WERI-Rb-1 (cell line): ENCODE measurements around the gene CIBAR2.
"Not testable (repeated sequence)": the region's sequence is repeated elsewhere in the genome, so short reads cannot be mapped to it uniquely, and the experiment has no call there.

Experiments used
- DNase-seq: peaks from one replicate; pipeline ENCODE4 v3.0.0-alpha.2; 2020
- H3K27ac ChIP-seq: fragments of 250-450 bp; sonication (Bioruptor Pico); 2 replicates; pipeline ENCODE4 v1.5.1; 2020; ENCODE audit warnings: mild to moderate bottlenecking, moderate library complexity
- H3K27me3 ChIP-seq: fragments of 250-450 bp; sonication (Bioruptor Pico); 2 replicates; pipeline ENCODE4 v1.5.1; 2021; ENCODE audit warnings: mild to moderate bottlenecking, low read depth, moderate library complexity; ENCODE audit not compliant: insufficient read depth, severe bottlenecking
- H3K36me3 ChIP-seq: fragments of 250-450 bp; sonication (Bioruptor Pico); 2 replicates; pipeline ENCODE4 v1.5.1; 2020; ENCODE audit warnings: mild to moderate bottlenecking, moderate library complexity
- H3K4me3 ChIP-seq: 2 replicates; pipeline ENCODE4 v1.5.1; 2011; ENCODE audit warnings: low read depth, mild to moderate bottlenecking, control low read depth, low read length
- H3K9me3 ChIP-seq: fragments of 250-450 bp; sonication (Bioruptor Pico); 2 replicates; pipeline ENCODE4 v1.5.1; 2021; ENCODE audit warnings: mild to moderate bottlenecking, moderate library complexity; ENCODE audit not compliant: severe bottlenecking
- TF ChIP-seq, protein P1 (sequence below): IDR thresholded peaks from 2 replicates; pipeline ENCODE4 v1.5.1; 2011; ENCODE audit warnings: low read depth, mild to moderate bottlenecking, control low read depth, inconsistent platforms, low read length

Gene CIBAR2

DNA sequence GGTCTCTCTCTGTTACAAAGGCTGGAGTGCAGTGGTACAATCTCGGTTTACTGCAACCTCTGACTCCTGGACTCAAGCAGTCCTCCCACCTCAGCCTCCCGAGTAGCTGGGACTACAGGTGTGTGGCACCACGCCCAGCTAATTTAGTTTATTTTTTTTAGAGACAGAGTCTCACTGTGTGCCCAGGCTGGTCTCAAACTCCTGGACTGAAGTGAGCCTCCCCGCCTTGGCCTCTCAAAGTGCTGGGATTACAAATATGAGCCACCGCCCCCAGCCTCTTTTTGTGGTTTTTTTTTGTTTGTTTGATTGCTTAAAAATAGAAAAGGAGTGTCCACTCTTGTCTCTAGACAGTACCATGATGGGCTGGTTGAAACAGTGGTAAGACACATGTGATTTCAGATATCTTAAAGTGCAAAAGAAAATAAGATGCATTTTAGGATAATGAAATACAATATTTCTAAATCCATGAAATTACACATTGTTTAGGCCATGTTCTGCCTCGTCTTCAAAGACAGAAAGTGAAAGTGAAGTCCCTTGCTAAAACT is 57.3 kb downstream of the CIBAR2 start:
- no peaks in the 10 kb centered on the region for H3K27me3 ChIP-seq
- H3K4me3 ChIP-seq: no peak overlapping the region
- H3K9me3 ChIP-seq: no peaks in the 10 kb centered on the region
- H3K36me3 ChIP-seq: no peaks in the 10 kb centered on the region
- TF ChIP-seq, protein P1, sequence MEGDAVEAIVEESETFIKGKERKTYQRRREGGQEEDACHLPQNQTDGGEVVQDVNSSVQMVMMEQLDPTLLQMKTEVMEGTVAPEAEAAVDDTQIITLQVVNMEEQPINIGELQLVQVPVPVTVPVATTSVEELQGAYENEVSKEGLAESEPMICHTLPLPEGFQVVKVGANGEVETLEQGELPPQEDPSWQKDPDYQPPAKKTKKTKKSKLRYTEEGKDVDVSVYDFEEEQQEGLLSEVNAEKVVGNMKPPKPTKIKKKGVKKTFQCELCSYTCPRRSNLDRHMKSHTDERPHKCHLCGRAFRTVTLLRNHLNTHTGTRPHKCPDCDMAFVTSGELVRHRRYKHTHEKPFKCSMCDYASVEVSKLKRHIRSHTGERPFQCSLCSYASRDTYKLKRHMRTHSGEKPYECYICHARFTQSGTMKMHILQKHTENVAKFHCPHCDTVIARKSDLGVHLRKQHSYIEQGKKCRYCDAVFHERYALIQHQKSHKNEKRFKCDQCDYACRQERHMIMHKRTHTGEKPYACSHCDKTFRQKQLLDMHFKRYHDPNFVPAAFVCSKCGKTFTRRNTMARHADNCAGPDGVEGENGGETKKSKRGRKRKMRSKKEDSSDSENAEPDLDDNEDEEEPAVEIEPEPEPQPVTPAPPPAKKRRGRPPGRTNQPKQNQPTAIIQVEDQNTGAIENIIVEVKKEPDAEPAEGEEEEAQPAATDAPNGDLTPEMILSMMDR: no peak
- no peak for DNase-seq
- H3K27ac ChIP-seq: no peak overlapping the region

DNA sequence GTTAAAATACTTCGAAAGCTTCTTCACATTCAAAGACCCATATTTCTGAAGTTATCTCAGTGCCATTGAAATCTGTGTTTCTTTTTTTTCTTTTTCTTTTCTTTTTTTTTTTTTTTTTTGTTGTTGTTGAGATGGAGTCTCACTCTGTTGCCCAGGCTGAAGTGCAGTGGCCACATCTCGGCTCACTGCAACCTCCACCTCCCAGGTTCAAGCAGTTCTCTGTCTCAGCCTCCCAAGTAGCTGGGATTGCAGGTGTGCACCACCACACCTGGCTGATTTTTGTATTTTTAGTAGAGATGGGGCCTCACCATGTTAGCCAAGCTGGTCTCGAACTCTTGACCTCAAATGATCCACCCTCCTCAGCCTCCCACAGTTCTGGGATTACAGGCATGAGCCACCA is 58.0 kb downstream of the CIBAR2 start:
- H3K4me3 ChIP-seq, DNase-seq, H3K9me3 ChIP-seq, H3K36me3 ChIP-seq, H3K27ac ChIP-seq, H3K27me3 ChIP-seq: not testable (repeated sequence)

DNA sequence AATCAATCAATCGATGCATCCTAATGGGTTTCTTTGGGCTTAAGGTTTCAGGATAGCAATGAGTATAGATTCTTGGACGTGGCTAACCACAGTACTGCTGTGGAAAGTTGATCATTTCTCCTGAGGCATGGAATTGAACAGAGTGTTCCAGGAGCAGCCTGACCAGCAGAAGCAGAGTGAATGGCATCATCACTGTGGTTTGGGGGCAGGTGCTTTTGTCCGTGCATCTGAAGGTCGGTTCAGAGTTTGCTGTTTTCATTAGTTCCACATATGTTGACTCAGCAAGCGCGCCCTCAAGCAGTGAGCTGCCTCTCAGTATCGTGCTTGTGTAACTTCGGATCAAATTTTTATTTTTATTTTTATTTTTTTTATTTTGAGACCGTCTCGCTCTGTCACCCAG is 59.7 kb downstream of the CIBAR2 start:
- H3K27ac ChIP-seq: no peak overlapping the region
- no peak for DNase-seq
- no peak overlapping the region for H3K4me3 ChIP-seq
- TF ChIP-seq, protein P1: no peak
- no peaks in the 10 kb centered on the region for H3K9me3 ChIP-seq
- H3K36me3 ChIP-seq: no peaks in the 10 kb centered on the region
- H3K27me3 ChIP-seq: no peaks in the 10 kb centered on the region

DNA sequence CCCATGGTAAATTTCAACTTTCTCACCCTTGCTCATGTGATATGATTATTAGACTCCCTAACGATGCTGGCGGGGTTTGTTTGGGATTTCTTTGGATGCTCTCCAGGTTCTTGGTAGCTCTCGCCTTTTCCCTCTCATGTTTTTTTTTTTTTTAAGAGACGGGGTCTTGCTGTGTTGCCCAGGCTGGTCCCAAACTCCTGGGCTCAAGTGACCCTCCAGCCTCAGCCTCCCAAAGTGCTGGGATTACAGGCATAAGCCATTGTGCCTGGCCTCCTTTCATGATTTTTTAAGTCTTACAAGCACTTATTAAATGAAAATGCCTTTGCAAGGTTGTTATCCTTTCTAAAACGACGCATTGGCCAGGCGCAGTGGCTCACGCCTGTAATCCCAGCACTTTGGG is 60.6 kb downstream of the CIBAR2 start:
- TF ChIP-seq, protein P1: no peak
- Histone ChIP-seq H3K27ac (no peak overlapping the region), H3K9me3 (no peaks in the 10 kb centered on the region), H3K36me3 (no peaks in the 10 kb centered on the region), H3K27me3 (no peaks in the 10 kb centered on the region), H3K4me3 (no peak overlapping the region)
- no peak for DNase-seq

DNA sequence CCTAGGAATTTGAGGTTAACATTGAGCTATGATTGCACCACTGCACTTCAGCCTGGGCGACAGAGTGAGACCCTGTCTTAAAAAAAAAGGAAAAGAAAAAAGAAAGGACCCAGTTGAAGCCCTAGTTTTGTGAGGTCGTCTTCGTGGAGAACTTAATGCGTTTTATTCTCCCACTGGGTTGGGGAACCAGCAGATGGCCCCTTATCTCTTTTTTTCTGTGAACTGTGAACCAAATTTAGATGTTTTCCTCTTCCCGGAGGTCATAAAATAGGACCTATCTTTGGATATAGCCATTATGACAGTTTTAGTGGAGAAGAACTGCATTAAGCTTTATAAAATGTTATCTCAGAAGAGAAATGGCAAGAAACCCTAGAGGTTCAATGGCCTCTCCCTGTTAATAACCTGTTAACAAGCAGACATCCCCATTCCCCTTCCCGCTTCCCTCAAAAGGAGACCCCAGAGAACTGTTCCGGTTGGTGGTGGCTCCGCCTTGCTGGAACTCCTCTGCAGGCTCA is 61.1 kb downstream of the CIBAR2 start:
- no peak for DNase-seq
- H3K4me3 ChIP-seq: no peak overlapping the region
- H3K36me3 ChIP-seq: no peaks in the 10 kb centered on the region
- no peak overlapping the region for H3K27ac ChIP-seq
- H3K9me3 ChIP-seq: no peaks in the 10 kb centered on the region
- TF ChIP-seq, protein P1: no peak
- H3K27me3 ChIP-seq: no peaks in the 10 kb centered on the region

DNA sequence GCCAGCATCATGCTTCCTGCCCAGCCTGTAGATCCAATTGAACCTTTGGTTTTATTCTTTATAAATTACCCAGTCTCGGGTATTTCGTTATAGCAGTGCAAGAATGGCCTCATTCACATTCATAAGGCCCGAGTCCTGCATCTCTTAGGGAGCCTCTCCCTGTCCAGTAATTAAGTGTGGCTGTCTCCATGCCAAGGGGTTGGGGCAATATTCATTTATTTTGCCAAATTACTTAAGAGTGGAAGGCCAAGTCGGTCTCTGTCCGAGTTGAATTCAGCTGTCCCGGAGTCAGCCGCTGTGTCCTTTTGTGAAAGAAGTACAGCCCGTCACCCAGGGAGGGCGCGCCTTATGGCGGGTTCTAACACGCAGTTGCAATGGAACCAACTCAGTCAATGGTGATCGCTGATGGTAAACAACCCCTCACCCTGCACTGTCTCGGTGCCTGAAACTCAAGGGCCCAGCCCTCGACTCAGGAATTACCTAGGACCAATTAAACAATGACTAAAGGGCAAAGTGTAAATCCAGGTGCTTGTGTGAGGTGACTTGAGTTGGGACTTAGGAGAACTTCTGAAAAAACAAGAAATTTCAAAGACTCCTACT is 62.5 kb downstream of the CIBAR2 start:
- H3K27me3 ChIP-seq: no peaks in the 10 kb centered on the region
- H3K9me3 ChIP-seq: no peaks in the 10 kb centered on the region
- no peak for DNase-seq
- TF ChIP-seq, protein P1: no peak
- no peak overlapping the region for H3K27ac ChIP-seq
- H3K4me3 ChIP-seq: no peak overlapping the region
- no peaks in the 10 kb centered on the region for H3K36me3 ChIP-seq
